Gastrocnemius medialis (tissue), 4 donors: Measurements from ENCODE around the gene NCOA3. TPM values are rescaled to one million over a fixed set of nuclear protein-coding genes. Genes with fewer than 3 reads are reported as not detected.
"Not testable (repeated sequence)": the region's sequence is repeated elsewhere in the genome, so short reads cannot be mapped to it uniquely, and the experiment has no call there.

ENCODE experiments used
- ATAC-seq, 2 donors: fragments of 150-250 bp; one replicate each; pipeline ENCODE4 v1.9.1; 2016
- DNase-seq, 2 donors: peaks; one replicate each; pipeline ENCODE4 v3.0.0-alpha.2; 2019
- H3K27ac ChIP-seq, 4 donors: fragments of 200-600 bp; sonication (generic); 1 replicate in 1 of 4; 2 replicates in 3 of 4; pipeline ENCODE4 v1.5.1; 2016 to 2018; ENCODE audit warnings: mild to moderate bottlenecking in 2 of 4, moderate library complexity in 1 of 4
- H3K27me3 ChIP-seq, 3 donors: fragments of 200-600 bp; sonication (generic) in 2 of 3; 1 replicate in 1 of 3; 2 replicates in 2 of 3; pipeline versions ENCODE4 v1.5.1 to v1.6.0; 2016 to 2019; ENCODE audit warnings: mild to moderate bottlenecking in 1 of 3, moderate library complexity in 1 of 3
- H3K36me3 ChIP-seq, 2 donors: fragments of 200-600 bp; sonication (generic) in 1 of 2; one replicate each; pipeline ENCODE4 v1.5.1; 2017 to 2018
- H3K4me1 ChIP-seq, 2 donors: fragments of 200-600 bp; sonication (generic) in 1 of 2; one replicate each; pipeline ENCODE4 v1.5.1; 2016 to 2017; ENCODE audit warnings: mild to moderate bottlenecking in 2 of 2
- H3K4me3 ChIP-seq, 4 donors: fragments of 200-600 bp; sonication (generic) in 3 of 4; 1 replicate in 1 of 4; 2 replicates in 3 of 4; pipeline ENCODE4 v1.5.1; 2016 to 2019; ENCODE audit warnings: mild to moderate bottlenecking in 2 of 4
- H3K9me3 ChIP-seq, 3 donors: fragments of 200-600 bp; sonication (generic) in 2 of 3; 1 replicate in 1 of 3; 2 replicates in 2 of 3; pipeline ENCODE4 v1.5.1; 2016 to 2019
- POLR2A ChIP-seq, 2 donors: fragments of 450-650 bp; IDR thresholded peaks; one replicate each; pipeline ENCODE4 v1.6.1; 2017; ENCODE audit warnings: antibody characterized with exemption in 2 of 2, mild to moderate bottlenecking in 2 of 2, moderate library complexity in 2 of 2
- in situ Hi-C, 4 donors: fragments of 200-750 bp; cut with MboI; loops; one replicate each; pipeline versions ENCODE4 v1.15.0 to v1.8.0; 2017; ENCODE audit warnings: low sequenced_read_pairs in 4 of 4
- intact Hi-C: fragments of 100-400 bp; cut with DNase I; formaldehyde crosslinking; loops from one replicate; pipeline ENCODE4 v1.15.1; 2023; ENCODE audit warnings: low total_unique reads
- total RNA-seq, 4 donors: library from RNA; depleted of rRNA; stranded (reverse); fragments of >200 nt; gene quantifications; one replicate each; pipeline versions ENCODE4 v1.1.0 to v1.2.3, GENCODE V29; 2016
- TF ChIP-seq, protein P1 (sequence below), 5 experiments: fragments of 450-650 bp in 3 of 5; fragments of 200-600 bp in 2 of 5; sonication (generic) in 2 of 5; IDR thresholded peaks in 4 of 5; conservative IDR thresholded peaks in 1 of 5; 1 replicate in 4 of 5; 2 replicates in 1 of 5; pipeline ENCODE4 v1.5.1; 2016 to 2019; ENCODE audit warnings: antibody characterized with exemption in 5 of 5, mild to moderate bottlenecking in 3 of 5, moderate library complexity in 3 of 5

The NCOA3 gene
- total RNA-seq, 4 donors from 2014 or later: 52.5 to 86.1 (median 70.1) TPM

DNA sequence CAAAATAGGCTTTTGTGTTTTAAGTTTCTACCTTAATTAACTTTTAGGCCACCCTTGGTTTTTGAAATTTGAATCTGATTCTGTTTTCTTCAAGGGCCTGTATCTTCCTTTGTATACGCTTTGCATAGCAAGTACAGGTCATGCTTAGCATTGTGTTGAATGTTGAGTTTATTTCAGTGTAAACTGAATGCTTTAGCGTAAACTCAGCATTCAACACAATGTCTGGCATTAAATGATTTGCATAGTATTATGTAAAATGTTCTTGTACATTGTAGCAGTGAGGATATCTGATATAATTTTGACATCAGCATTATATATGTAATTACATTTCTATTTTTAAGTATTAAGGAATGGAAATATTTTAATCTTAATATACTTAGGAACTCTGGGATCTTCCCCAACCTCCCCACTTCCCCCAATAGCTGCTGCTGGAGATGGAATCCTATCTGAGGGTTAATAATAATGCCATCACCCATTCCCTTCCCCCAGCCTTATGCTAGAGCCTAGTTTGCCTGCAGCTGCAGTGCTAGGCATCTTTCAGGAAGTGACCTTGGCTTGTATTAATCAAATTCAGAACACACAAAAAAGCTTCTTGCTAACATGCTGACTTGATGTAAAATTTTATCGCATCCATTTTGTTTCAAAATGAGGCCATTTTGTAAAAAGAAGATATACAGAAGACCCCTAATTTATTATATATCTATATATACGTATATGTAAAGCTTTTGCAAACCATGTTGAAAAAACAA, 73.1 kb downstream of the NCOA3 start:
- peaks cover 57 to 68% of the 10 kb centered on the region in 2 donors for H3K4me1 ChIP-seq

GRCh38 chr20:47576516-47577033, 74.9 kb downstream of the NCOA3 start:
- H3K9me3 ChIP-seq: no peaks in the 10 kb centered on the region
- in situ Hi-C loops: no loop called here
- H3K4me1 ChIP-seq: peaks cover 63 to 83% of the 10 kb centered on the region in 2 donors
- ATAC-seq: peak; percentile 83 to 97
- DNase-seq: peak in 1 of 2 donors; percentile 34
- H3K27ac ChIP-seq: peak overlapping the region in 3 of 4 donors; percentile 26 to 62 (median 53)
- H3K4me3 ChIP-seq: peak overlapping the region in 2 of 4 donors; percentile 10 to 16
- intact Hi-C loops: no loop called here
- no peak for TF ChIP-seq POLR2A (IDR thresholded peaks at IDR 0.05)
- TF ChIP-seq, protein P1, sequence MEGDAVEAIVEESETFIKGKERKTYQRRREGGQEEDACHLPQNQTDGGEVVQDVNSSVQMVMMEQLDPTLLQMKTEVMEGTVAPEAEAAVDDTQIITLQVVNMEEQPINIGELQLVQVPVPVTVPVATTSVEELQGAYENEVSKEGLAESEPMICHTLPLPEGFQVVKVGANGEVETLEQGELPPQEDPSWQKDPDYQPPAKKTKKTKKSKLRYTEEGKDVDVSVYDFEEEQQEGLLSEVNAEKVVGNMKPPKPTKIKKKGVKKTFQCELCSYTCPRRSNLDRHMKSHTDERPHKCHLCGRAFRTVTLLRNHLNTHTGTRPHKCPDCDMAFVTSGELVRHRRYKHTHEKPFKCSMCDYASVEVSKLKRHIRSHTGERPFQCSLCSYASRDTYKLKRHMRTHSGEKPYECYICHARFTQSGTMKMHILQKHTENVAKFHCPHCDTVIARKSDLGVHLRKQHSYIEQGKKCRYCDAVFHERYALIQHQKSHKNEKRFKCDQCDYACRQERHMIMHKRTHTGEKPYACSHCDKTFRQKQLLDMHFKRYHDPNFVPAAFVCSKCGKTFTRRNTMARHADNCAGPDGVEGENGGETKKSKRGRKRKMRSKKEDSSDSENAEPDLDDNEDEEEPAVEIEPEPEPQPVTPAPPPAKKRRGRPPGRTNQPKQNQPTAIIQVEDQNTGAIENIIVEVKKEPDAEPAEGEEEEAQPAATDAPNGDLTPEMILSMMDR (IDR thresholded peaks at IDR 0.05 in 4 of 5, conservative IDR thresholded peaks at IDR 0.05 in 1 of 5): no peak
- no peaks in the 10 kb centered on the region for H3K36me3 ChIP-seq
- H3K27me3 ChIP-seq: no peaks in the 10 kb centered on the region

More for the DNA sequence above, 73.1 kb downstream of the NCOA3 start:
- Histone ChIP-seq H3K36me3 (no peaks in the 10 kb centered on the region), H3K27me3 (no peaks in the 10 kb centered on the region), H3K27ac (peak overlapping the region in 2 of 4 donors; percentile 53 to 62), H3K4me3 (no peak overlapping the region), H3K9me3 (no peaks in the 10 kb centered on the region)
- intact Hi-C loops (no loop called here), in situ Hi-C loops (no loop called here)
- DNase-seq (no peak), ATAC-seq (no peak)
- TF ChIP-seq POLR2A (IDR thresholded peaks at IDR 0.05): no peak
- TF ChIP-seq, protein P1 (IDR thresholded peaks at IDR 0.05 in 4 of 5, conservative IDR thresholded peaks at IDR 0.05 in 1 of 5): no peak

GRCh38 chr20:47577314-47577713, 75.6 kb downstream of the NCOA3 start:
- no peak for TF ChIP-seq POLR2A (IDR thresholded peaks at IDR 0.05)
- TF ChIP-seq, protein P1 (IDR thresholded peaks at IDR 0.05 in 4 of 5, conservative IDR thresholded peaks at IDR 0.05 in 1 of 5): no peak
- Histone ChIP-seq H3K27me3 (no peaks in the 10 kb centered on the region), H3K4me3 (no peak overlapping the region), H3K36me3 (no peaks in the 10 kb centered on the region), H3K27ac (peak overlapping the region in 3 of 4 donors; percentile 1 to 62 (median 22)), H3K9me3 (no peaks in the 10 kb centered on the region), H3K4me1 (peaks cover 64 to 85% of the 10 kb centered on the region in 2 donors)
- DNase-seq (no peak), ATAC-seq (no peak)
- in situ Hi-C loops (no loop called here), intact Hi-C loops (no loop called here)

DNA sequence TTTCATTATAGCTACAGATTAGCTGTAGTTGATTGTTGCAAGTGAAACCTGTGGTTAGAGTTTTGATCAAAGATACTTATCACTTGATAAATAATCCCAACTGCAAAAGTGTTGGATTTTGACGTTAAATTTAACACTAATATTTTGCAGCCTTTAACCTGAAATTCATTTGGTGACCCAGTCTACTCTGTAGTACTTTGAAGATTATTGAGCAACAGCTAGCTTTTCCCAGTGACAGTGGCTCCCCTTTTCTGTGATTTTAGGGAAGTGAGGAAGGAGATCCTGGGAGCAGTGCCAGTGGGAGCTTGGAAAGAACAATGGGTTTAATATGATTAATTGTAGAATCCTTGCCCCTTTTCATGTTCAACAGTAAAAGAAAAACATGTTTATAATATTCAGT, 76.9 kb downstream of the NCOA3 start:
- H3K9me3 ChIP-seq: no peaks in the 10 kb centered on the region
- peaks cover 64 to 82% of the 10 kb centered on the region in 2 donors for H3K4me1 ChIP-seq
- H3K27me3 ChIP-seq: no peaks in the 10 kb centered on the region
- H3K4me3 ChIP-seq: no peak overlapping the region
- TF ChIP-seq, protein P1 (IDR thresholded peaks at IDR 0.05 in 4 of 5, conservative IDR thresholded peaks at IDR 0.05 in 1 of 5): no peak
- TF ChIP-seq POLR2A (IDR thresholded peaks at IDR 0.05): no peak
- peak overlapping the region in 2 of 4 donors; percentile 15 to 46 for H3K27ac ChIP-seq
- in situ Hi-C loops (no loop called here), intact Hi-C loops (no loop called here)
- no peak for DNase-seq
- no peak for ATAC-seq
- H3K36me3 ChIP-seq: no peaks in the 10 kb centered on the region

GRCh38 chr20:47580686-47581085, 79.0 kb downstream of the NCOA3 start:
- H3K4me1 ChIP-seq: peaks cover 45 to 69% of the 10 kb centered on the region in 2 donors
- H3K27me3 ChIP-seq, in situ Hi-C loops, ATAC-seq, intact Hi-C loops, H3K4me3 ChIP-seq, H3K36me3 ChIP-seq, H3K27ac ChIP-seq, H3K9me3 ChIP-seq, DNase-seq: not testable (repeated sequence)
